ENCODE measurements around the gene PLIN5.
"Not testable (repeated sequence)": the region's sequence is repeated elsewhere in the genome, so short reads cannot be mapped to it uniquely, and the experiment has no call there.

The PLIN5 gene

GRCh38 chr19:4541806-4542145 is 6.8 kb upstream of the PLIN5 start:
- not testable (repeated sequence) for DNase-seq

- peak; percentile 41 for DNase-seq
These were observed 6.2 kb upstream of the PLIN5 start for GRCh38 chr19:4541114-4541805.

- peak; percentile 84 for DNase-seq
These were observed 4.9 kb upstream of the PLIN5 start, which contains the start of gene LRG1 for GRCh38 chr19:4539693-4540581. LRG1 (minus strand) TSS chr19:4540036; CDS start chr19:4540013, 23 bp downstream.

- no peak for DNase-seq
These were observed 4.2 kb upstream of the PLIN5 start for GRCh38 chr19:4539169-4539692.

GRCh38 chr19:4538601-4538954 is 3.6 kb upstream of the PLIN5 start:
- DNase-seq, result no peak

- no peak for DNase-seq
These were observed 3.1 kb upstream of the PLIN5 start for GRCh38 chr19:4537953-4538600.

GRCh38 chr19:4536798-4537197 is 1.8 kb upstream of the PLIN5 start:
- no peak for DNase-seq

GRCh38 chr19:4533835-4534424 is 1.1 kb downstream of the PLIN5 start:
- DNase-seq, result no peak

GRCh38 chr19:4533334-4533733 is 1.7 kb downstream of the PLIN5 start:
- no peak for DNase-seq

- DNase-seq, result no peak
These were observed 3.4 kb downstream of the PLIN5 start for GRCh38 chr19:4531562-4532165.

GRCh38 chr19:4529924-4530522 is 5.0 kb downstream of the PLIN5 start:
- no peak for DNase-seq

GRCh38 chr19:4528843-4529242 is 6.2 kb downstream of the PLIN5 start:
- DNase-seq, result no peak

- not testable (repeated sequence) for DNase-seq
These were observed 7.6 kb downstream of the PLIN5 start for GRCh38 chr19:4527377-4527776.

GRCh38 chr19:4525563-4526002 is 9.4 kb downstream of the PLIN5 start:
- no peak for DNase-seq

- DNase-seq, result peak; percentile 76
These were observed 10.0 kb downstream of the PLIN5 start for GRCh38 chr19:4524808-4525562.

- DNase-seq, result peak; percentile 61
These were observed 11.5 kb downstream of the PLIN5 start for GRCh38 chr19:4523306-4524110.

- DNase-seq, result no peak
These were observed 12.6 kb downstream of the PLIN5 start for GRCh38 chr19:4522291-4523002.

GRCh38 chr19:4521888-4522242 is 13.2 kb downstream of the PLIN5 start:
- DNase-seq, result no peak

GRCh38 chr19:4521170-4521887 is 13.7 kb downstream of the PLIN5 start:
- DNase-seq, result no peak

All from hematopoietic multipotent progenitor cell treated with erythropoietin and hydrocortisone succinate and interleukin-3 and kit ligand, for 6 days (in vitro differentiated cells).